Nephron progenitor cell (in vitro differentiated cells): ENCODE data around the gene MAST2.

Source experiments
- DNase-seq: peaks from one replicate; pipeline ENCODE4 v3.0.0; 2021
- H3K27ac Mint-ChIP-seq: 2 replicates; pipeline ENCODE4 v1.8.0; 2021; ENCODE audit warnings: mild to moderate bottlenecking, moderate library complexity, mixed read lengths
- H3K27me3 Mint-ChIP-seq: 2 replicates; pipeline ENCODE4 v1.8.0; 2021; ENCODE audit warnings: mild to moderate bottlenecking, low read depth, mixed read lengths; ENCODE audit not compliant: poor library complexity
- H3K36me3 Mint-ChIP-seq: 2 replicates; pipeline ENCODE4 v1.8.0; 2021; ENCODE audit warnings: low read depth, mixed read lengths
- H3K4me1 Mint-ChIP-seq: 2 replicates; pipeline ENCODE4 v1.8.0; 2021; ENCODE audit warnings: mixed read lengths
- H3K4me3 Mint-ChIP-seq: 2 replicates; pipeline ENCODE4 v1.8.0; 2021; ENCODE audit warnings: mild to moderate bottlenecking, moderate library complexity, mixed read lengths
- H3K9me3 Mint-ChIP-seq: 2 replicates; pipeline ENCODE4 v1.8.0; 2021; ENCODE audit warnings: mild to moderate bottlenecking, moderate library complexity, mixed read lengths
- TF ChIP-seq, protein P1 (sequence below): fragments of 200-600 bp; sonication (generic); IDR thresholded peaks from 2 replicates; pipeline ENCODE4 v1.5.0; 2021; ENCODE audit warnings: antibody characterized with exemption

MAST2 gene

DNA sequence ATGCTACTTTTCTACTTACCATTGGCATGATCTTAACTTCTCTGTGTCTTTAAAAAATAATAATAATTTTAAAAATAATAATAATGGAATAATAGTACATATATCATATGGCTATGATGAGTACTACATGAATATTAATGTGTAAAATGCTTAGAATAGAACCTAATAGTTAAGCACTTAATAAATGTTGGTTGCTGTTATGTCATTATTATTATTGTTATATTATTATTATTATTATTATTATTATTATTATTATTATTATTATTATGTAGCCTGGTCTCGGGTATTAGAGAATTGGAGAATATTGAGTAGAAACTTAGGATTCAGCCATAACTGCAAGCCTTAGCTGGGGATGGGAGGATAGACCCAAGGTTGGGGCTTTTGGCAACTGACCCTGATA lies 108.2 kb downstream of the MAST2 start:
- H3K36me3 Mint-ChIP-seq: no peaks in the 10 kb centered on the region
- TF ChIP-seq, protein P1, sequence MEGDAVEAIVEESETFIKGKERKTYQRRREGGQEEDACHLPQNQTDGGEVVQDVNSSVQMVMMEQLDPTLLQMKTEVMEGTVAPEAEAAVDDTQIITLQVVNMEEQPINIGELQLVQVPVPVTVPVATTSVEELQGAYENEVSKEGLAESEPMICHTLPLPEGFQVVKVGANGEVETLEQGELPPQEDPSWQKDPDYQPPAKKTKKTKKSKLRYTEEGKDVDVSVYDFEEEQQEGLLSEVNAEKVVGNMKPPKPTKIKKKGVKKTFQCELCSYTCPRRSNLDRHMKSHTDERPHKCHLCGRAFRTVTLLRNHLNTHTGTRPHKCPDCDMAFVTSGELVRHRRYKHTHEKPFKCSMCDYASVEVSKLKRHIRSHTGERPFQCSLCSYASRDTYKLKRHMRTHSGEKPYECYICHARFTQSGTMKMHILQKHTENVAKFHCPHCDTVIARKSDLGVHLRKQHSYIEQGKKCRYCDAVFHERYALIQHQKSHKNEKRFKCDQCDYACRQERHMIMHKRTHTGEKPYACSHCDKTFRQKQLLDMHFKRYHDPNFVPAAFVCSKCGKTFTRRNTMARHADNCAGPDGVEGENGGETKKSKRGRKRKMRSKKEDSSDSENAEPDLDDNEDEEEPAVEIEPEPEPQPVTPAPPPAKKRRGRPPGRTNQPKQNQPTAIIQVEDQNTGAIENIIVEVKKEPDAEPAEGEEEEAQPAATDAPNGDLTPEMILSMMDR: no peak
- no peak for DNase-seq
- no peak overlapping the region for H3K4me3 Mint-ChIP-seq
- H3K4me1 Mint-ChIP-seq: peaks cover 56% of the 10 kb centered on the region
- H3K27ac Mint-ChIP-seq: no peak overlapping the region
- H3K27me3 Mint-ChIP-seq: no peaks in the 10 kb centered on the region
- H3K9me3 Mint-ChIP-seq: no peaks in the 10 kb centered on the region

DNA sequence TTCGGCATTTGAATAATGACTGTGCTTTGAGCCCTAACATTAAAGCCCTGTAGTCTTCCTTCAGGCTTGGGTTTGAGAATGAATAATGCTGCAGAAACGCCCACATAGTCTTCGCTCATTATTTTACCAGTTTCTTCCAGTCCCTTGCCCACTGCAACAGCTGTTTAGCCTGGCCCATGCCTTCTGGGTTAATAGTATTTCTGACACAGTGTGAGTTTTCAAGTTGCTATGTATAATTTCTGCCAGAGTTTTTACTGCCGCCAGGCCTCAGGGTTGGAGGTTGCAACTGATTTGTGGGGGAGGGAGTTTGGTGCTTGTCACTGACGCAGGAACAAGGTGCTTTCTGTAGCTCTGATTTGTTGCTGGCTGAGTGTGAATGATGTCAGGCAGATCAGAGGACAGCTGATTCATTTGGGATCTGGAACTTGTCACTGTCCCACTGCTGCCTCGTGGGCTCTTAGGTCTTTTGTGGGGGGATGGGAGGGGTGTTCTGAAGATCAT lies 109.8 kb downstream of the MAST2 start:
- H3K4me1 Mint-ChIP-seq: peaks cover 56% of the 10 kb centered on the region
- H3K4me3 Mint-ChIP-seq: peak overlapping the region; percentile 59
- no peaks in the 10 kb centered on the region for H3K9me3 Mint-ChIP-seq
- no peaks in the 10 kb centered on the region for H3K27me3 Mint-ChIP-seq
- H3K27ac Mint-ChIP-seq: peak overlapping the region; percentile 97
- H3K36me3 Mint-ChIP-seq: peaks cover 10% of the 10 kb centered on the region
- TF ChIP-seq, protein P1: no peak
- DNase-seq: peak; percentile 19

DNA sequence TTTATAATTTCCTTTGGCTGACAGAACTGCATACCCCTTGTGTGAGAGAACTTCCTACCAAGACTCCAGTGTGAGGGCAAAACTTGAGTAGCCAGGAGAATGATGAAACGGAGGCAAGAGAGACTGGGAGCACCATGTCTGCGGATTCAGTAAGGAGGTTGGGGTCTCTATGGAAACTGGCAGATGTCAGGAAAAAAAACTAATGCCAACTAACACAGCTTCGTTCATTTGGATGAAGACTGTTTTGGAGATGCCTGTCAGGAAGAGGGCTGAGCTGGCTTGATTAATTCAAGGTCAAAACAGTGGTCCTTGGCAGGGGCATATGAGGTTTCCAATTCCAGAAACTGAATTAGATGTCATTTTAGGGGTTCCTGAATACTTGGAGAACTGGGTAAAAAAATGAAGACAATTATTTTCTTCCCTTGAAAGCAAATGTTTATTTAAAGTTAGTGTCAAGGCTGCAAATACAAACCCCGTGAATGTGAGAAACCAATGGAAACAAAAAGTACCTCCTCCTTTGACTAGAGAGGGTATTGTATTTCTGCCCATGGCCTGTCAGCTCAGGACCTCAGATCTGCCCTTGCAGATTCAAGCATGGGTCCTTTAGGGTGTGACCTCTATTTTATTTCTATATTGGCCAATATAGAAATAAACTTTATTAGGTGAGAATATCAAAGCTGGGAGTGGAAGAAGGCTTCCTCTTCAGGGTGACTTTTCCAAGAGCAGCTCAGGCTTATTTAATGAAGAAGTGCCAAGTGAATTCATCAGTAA lies 110.5 kb downstream of the MAST2 start:
- Mint-ChIP-seq H3K9me3 (no peaks in the 10 kb centered on the region), H3K36me3 (peaks cover 15% of the 10 kb centered on the region), H3K27me3 (no peaks in the 10 kb centered on the region), H3K27ac (peak overlapping the region; percentile 97), H3K4me3 (peak overlapping the region; percentile 59), H3K4me1 (peaks cover 53% of the 10 kb centered on the region)
- TF ChIP-seq, protein P1: no peak
- no peak for DNase-seq

DNA sequence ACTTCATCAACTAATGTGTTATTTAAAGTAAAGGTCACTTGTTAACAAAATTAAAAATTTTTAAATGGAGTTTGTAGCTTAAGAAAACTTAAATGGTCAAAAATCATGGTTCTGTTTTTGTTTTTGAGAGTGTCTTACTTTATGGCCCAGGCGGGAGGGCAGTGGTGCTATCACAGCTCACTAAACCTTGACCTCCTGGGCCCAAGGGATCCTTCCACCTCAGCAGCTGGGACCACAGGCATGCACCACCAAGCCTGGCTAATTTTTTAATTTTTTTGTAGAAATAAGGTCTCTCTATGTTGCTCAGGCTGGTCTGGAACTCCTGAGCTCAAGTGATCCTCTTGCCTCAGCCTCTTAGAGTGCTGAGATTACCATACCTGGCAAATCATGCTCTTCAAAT lies 111.4 kb downstream of the MAST2 start:
- Mint-ChIP-seq H3K4me3 (no peak overlapping the region), H3K9me3 (no peaks in the 10 kb centered on the region), H3K36me3 (peaks cover 19% of the 10 kb centered on the region), H3K27ac (peak overlapping the region; percentile 29), H3K27me3 (no peaks in the 10 kb centered on the region), H3K4me1 (peaks cover 50% of the 10 kb centered on the region)
- TF ChIP-seq, protein P1: no peak
- DNase-seq: no peak

DNA sequence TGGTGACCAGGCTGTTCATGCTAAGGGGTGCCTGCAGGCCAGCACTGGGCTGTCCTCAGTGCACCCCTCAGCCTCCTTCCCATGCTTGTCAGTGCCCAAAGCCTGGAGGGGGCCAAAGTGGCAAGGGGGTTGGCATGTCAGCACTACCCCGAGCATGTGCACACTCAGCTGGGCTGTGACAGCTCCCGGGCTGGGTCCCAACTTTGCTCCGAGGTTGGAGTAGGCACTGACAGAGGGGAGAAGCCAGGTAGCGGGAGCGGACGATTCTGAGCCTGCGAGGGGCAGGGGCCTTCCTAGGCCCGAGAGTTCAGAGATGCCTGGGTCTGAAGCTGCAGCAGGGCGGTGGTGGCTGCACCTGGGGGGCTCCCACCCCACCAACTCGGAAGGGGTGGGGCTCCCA lies 119.0 kb downstream of the MAST2 start:
- Mint-ChIP-seq H3K27me3 (peaks cover 8% of the 10 kb centered on the region), H3K36me3 (peaks cover 24% of the 10 kb centered on the region), H3K4me3 (no peak overlapping the region), H3K4me1 (peaks cover 14% of the 10 kb centered on the region), H3K27ac (no peak overlapping the region), H3K9me3 (no peaks in the 10 kb centered on the region)
- DNase-seq: no peak
- TF ChIP-seq, protein P1: no peak

DNA sequence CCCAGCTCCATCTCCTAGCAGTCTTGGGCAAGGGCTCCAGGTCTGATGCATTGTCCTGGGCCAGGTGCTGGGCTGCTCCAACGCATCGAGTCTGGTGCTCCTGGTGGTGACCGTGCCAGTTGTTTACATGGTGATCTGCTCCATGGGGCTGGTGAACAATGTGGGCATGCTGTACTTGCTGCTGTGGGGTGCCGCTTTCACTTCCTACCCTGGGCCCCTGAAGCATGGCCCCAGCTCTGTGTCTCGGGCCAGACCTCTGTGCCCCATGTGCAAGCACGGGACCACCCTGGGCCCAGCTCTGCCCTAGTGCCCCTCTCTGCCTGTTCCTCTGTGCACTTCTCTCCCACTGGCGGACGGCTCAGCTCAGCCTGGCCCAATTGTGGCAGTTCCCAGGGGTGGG lies 119.4 kb downstream of the MAST2 start:
- TF ChIP-seq, protein P1: no peak
- Mint-ChIP-seq H3K27me3 (peaks cover 8% of the 10 kb centered on the region), H3K4me1 (peaks cover 19% of the 10 kb centered on the region), H3K9me3 (no peaks in the 10 kb centered on the region), H3K36me3 (peaks cover 22% of the 10 kb centered on the region), H3K27ac (no peak overlapping the region), H3K4me3 (no peak overlapping the region)
- no peak for DNase-seq
